GM19324 (cell line): ENCODE data around the gene ATP8B3.

ENCODE experiments used
- ATAC-seq: cut with Tn5 transposase; IDR thresholded peaks from one replicate; pipeline ENCODE4 v1.9.1; 2021; ENCODE audit warnings: mild to moderate bottlenecking, moderate library complexity; ENCODE audit not compliant: unreplicated experiment, low FRiP score

The ATP8B3 gene

GRCh38 chr19:1836458-1837221 is 24.6 kb upstream of the ATP8B3 start:
- ATAC-seq, result no peak

- no peak for ATAC-seq
Measured at GRCh38 chr19:1833540-1833939, 21.5 kb upstream of the ATP8B3 start.

- no peak for ATAC-seq
Measured at GRCh38 chr19:1832046-1832663, 20.1 kb upstream of the ATP8B3 start.

- no peak for ATAC-seq
Measured at GRCh38 chr19:1830978-1831377, 18.9 kb upstream of the ATP8B3 start.

GRCh38 chr19:1830568-1830967 is 18.5 kb upstream of the ATP8B3 start:
- ATAC-seq, result no peak

GRCh38 chr19:1829958-1830357 is 17.9 kb upstream of the ATP8B3 start:
- no peak for ATAC-seq

- ATAC-seq, result no peak
Measured at GRCh38 chr19:1828279-1829238, 16.5 kb upstream of the ATP8B3 start.

- no peak for ATAC-seq
Measured at GRCh38 chr19:1827566-1828278, 15.6 kb upstream of the ATP8B3 start.

GRCh38 chr19:1826557-1827521 is 14.8 kb upstream of the ATP8B3 start:
- no peak for ATAC-seq

- no peak for ATAC-seq
Measured at GRCh38 chr19:1825909-1826556, 14.0 kb upstream of the ATP8B3 start.

- ATAC-seq, result no peak
Measured at GRCh38 chr19:1824252-1824622, 12.2 kb upstream of the ATP8B3 start.

GRCh38 chr19:1823539-1824251 is 11.6 kb upstream of the ATP8B3 start:
- no peak for ATAC-seq

- no peak for ATAC-seq
Measured at GRCh38 chr19:1823020-1823419, 10.9 kb upstream of the ATP8B3 start.

- ATAC-seq, result no peak
Measured at GRCh38 chr19:1822210-1822609, 10.1 kb upstream of the ATP8B3 start.

GRCh38 chr19:1819341-1820255 is 7.5 kb upstream of the ATP8B3 start:
- ATAC-seq, result no peak

- ATAC-seq, result no peak
Measured at GRCh38 chr19:1818549-1819195, 6.6 kb upstream of the ATP8B3 start.
